Putamen (tissue), 1 donor: ENCODE data around the gene OSBPL5.

Source experiments
- DNase-seq: peaks from one replicate; pipeline ENCODE4 v3.0.0-alpha.2; 2016; ENCODE audit warnings: low spot score

OSBPL5 gene

GRCh38 chr11:3162410-3163240, 2.5 kb downstream of the OSBPL5 start:
- DNase-seq = peak; percentile 60

DNA sequence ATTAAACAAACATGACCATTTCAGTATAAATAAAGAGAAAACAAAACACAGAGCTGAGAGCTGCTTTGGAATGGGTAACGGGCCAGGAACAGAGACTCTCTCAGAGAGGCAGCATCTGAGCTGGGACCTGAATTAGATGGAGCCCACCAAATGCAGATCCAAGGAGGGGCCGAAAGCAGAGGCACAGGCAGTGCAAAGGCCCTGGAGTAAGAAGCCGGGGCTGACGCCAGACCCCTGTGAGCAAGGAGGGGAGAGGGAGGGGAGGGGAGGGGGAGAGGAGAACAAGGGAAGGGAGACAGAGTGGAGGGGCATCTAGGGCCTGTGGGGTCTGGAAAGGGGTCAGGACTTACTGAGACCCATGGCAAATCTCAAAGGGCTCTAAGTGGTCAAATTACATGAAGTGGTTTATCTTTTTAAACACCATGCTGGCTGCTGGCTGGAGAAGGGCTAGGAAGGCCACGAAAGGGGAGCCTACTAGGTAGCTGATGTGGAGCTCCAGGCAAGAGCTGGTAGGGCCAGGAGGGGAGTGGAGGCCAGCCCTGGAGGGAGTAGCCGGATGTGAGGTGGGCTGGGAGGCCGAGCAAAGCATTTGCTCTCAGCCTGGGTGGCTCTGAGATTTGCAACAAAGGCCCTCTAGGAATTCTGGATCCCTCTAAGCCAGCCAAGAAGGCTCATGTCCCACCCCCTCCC, 3.2 kb downstream of the OSBPL5 start:
- DNase-seq = no peak

- no peak for DNase-seq
These were observed 3.8 kb downstream of the OSBPL5 start for GRCh38 chr11:3161309-3161708.

- DNase-seq = peak; percentile 90
These were observed 4.7 kb downstream of the OSBPL5 start for GRCh38 chr11:3160252-3161031.

- DNase-seq = no peak
These were observed 5.6 kb downstream of the OSBPL5 start for GRCh38 chr11:3159296-3160190.

DNA sequence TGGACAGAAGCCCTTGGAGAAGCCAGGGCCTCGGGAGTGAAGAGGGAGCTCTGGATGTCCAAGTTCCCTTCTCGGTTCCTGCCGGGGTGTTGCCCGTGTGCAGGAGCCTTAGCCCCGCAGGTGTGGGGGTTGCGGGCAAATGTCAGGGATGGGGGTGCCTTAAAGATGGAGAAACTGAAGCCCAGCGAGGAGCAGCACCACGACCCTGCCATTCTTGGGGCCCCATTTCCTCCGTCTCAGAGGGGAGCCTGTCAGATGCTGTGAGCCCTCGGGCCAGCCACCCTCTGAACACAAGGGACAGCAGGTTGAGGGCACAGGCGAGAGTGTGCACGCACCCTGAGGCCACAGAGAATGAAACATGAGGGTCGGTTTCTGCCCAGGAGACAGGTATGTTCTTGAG, 6.3 kb downstream of the OSBPL5 start:
- no peak for DNase-seq

DNA sequence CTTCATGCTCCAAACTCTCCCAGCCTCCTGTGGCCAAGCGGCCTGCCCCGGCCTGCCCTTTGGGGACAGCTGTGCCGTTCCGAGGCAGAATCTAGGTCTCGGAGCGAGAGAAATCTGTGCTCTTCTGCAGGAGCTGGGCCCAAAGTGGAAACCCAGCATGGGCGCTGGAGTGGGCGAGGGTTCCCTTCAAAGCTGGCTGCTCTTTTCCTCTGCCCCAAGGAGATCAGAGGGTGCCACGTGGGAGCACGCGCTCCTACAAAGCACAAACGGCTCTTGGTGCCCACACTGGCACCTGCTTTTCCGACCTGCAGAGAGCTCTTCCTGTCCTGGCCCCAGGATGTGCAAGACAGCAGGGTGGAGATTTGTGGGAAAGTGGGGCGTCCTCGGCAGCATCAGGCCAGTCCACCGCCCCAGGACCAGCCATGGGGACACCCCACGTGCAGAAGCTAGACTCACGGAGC, 6.9 kb downstream of the OSBPL5 start:
- DNase-seq = no peak

DNA sequence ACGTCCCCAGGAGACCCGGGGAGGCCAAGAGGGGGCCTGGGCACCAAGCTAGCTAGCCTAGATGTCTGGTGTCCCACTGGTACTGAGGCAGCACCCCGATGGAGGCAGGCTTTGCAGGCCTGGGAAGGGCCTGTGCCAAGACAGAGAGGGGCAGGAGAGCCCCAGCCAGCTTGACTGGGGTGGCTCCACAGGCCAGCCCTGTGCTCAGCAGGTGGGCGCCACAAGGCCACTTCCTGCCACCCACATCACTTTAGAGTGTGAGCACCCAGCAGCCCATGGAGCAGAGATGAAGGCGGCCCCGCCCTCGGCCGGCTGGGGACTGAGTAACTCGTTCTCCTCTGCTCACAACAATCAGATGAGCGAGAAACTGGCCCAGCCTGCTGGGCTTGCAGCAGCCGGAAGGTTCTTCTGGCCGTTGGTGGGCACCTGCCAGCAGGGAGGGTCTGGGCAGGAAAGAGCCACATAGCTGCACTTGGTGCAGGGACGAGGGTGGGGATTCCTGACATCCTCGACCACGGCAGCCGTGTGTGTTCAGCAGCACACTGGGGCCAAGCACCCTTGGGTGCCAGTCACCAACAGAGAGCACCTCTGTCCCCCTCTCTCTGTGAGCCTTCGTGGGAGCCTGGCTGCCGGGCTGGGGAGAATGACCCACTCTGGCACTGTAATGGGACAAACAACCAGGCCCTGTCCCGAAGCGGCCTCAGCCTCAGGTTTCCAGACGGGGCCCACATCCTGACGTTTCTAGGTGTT, 7.6 kb downstream of the OSBPL5 start:
- DNase-seq = no peak

DNA sequence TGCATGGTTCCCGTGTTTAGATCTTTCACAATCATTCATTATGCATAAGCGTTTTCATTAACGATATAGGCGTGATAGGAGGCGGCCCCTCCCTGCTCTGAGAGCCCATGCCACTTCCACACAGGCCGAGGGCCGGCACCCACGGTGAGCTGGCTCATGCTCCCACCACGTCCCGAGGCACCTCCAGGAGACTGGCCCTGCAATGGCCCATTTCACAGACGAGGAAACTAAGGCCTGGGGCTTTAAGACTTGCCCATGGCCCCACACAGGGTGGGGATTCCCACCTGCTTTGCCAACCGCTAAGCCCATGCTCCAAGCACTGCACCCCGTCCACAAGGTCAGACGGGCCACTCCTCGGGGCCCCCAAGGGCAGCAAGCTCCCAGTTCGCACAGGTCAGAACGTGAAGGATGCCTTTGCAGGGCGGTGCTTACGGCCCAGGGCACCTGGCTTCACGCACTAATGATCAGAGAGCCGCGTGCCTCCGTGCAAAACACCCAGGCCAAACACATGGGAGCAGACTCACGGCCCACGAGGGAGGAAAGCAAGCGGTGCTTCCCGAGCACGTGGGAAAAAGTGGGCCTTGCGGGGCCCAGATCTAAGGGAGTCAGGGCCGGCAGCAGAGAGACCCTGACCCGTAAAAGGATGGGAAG, 8.3 kb downstream of the OSBPL5 start:
- DNase-seq = no peak

DNA sequence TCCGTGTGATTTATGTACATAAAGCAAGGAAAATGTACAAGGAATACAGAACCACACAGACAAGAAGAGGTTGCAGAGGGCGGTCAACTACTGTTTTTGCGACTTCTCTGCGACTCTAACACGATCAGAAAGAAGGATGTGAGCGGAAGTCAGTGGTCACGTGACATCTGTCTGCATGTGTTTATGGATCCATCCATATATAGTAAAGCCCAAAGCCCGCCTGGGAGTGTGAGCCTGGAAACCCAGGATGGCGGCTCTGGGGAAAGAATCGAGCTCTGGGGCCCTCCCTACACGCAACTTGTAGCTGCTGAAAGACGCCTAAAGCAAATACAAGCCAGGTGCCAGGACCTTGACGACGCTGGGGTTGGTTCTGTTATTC, 8.8 kb downstream of the OSBPL5 start:
- DNase-seq = no peak

GRCh38 chr11:3155691-3156258, 9.3 kb downstream of the OSBPL5 start:
- DNase-seq = no peak

- DNase-seq = no peak
These were observed 9.9 kb downstream of the OSBPL5 start for GRCh38 chr11:3155216-3155615.

DNA sequence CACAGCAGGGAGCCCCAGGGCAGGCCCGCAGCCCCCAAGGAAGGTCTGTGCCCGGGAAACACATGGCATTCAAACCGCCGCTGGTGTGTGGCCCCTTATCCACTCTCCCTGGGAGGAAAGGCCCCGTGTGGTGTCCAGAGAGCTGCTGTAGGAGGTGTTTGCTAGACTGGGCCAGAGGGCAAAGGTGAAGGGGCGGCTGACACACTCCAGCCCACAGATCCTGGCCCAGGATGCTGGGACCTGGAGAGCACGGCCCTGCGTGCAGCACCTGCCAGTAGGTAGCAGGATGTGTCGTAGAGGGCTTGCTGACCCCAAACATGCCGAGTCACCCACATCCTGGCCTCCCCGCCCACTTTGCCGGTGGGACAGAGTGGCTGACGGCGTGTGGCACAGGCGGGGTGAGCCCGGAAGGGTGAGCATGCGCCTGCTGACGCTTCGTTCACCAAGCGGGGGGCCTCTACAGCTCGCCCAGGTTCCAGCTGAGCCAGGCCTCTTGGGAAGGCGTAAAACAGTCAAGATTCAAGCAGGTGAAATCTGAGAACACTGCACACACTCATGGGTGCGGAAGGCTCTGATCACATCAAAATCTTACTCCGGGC, 11.0 kb downstream of the OSBPL5 start:
- no peak for DNase-seq

DNA sequence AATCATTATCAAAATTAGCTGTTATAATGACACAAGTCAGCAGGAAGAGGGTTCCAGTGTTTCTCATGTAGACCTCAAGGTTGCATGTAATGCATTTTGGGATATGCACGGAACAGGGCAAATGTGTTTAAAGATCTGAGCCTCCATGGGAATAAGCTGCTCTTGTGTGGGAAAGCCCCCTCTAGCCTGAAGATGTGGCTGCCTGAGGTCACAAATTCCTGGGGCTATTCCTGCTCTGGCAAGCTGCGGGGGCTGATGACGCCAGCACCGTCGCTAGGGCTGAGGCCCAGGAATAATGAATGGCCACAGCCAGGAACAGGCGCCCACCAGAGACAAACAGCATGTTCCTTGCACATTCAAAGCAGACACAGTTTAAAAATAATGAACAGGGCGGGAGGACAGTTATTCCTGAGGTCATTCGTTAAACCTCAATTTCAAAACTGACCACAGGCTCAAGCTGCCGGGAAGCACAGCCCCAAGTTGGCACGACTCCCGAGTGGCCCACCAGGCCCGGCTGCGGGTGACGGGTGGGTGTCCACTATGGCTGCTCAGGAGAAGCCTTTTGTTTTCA, 11.7 kb downstream of the OSBPL5 start:
- no peak for DNase-seq

DNA sequence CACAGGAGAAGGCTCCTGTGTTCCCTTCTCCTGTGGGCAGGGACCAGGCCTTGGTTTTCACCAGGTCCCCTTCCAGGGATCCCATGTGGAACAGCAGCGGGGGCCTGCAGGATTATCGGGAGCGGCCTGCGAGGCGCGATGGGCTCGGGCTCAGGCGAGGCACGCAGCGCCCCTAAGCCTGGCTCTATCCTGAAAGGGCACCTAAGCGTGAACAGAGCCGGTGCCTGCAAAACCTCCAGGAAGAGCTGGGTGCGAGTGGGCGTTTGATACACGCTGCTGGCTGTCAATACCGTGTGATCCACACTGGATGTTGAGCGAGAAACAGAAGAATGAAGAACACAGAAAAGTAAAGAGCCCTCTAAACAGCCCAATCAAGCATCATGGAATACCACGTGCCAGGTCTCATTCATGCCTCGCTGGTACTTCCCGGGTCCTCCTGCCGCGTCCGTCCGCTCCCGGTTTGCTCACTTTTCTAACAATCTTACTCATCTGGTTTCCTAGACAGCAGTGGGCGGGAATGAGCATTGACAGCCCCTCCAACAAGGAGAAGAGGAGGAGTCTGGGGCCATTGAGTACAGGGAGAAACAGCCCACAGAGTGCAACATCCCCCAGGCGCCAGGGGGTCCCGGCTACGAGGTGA, 12.5 kb downstream of the OSBPL5 start:
- DNase-seq = no peak

DNA sequence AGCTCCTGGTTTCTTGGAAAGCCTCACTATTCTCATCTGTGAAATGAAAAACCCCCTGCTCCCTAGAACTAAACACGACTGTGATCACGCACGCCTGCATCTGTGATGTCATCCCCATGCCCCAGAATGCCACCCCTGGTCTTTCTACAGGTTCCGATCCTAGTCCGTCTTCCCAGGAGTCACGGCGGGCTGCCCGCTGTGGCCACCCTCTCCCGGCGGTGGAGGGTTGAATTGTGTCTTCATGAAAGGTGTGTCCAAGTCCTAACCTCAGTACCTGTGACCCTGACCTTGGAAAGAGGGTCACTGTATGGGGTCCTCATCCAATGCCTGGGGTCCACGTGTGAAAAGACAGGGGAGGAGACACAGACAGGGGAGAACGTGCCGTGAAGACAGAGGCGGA, 14.4 kb downstream of the OSBPL5 start:
- no peak for DNase-seq

GRCh38 chr11:3149852-3150188, 15.3 kb downstream of the OSBPL5 start:
- DNase-seq = no peak

DNA sequence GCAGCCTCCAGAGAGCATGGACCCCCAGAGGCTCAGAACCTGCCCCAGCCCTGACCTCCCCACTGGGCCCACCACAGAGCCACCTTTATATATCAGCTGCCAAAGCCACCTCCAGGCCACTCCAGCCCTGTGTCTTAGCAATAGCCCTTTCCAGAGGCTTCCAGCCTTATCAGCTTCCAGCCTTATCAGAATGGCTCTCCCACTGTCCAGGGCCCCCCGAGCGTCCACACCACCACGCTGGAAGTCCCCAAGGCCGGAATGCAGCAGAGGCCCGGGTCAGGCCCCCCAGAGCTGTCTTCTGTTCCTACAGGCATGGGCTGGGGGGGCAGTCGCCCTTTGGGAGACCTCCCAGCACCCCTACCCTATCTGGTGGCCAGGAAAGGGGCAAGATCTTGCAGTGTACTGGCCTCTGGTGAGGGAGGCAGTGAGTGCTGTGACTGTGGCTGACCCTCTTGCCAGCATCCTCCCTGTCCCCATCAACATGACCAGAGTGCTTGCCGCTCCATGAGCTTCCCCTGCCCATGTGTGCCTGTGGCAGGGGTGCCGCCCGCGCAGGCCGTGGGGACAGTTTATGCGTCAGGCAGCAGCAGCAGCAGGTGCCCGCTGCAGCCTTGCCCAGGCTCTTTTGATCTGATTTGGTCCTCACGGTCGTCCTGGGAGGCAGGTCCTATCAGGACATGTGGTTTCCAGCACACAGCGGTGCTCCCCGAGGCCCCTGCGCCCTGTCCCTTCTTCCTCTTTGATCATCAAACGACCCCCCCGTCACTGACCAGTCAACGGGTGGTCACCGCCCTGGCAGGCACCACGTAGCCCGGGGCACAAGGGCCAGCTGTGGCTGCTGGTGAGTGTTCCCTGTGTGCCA, 15.9 kb downstream of the OSBPL5 start:
- DNase-seq = no peak
